Stimulated activated CD4-positive, alpha-beta T cell treated with anti-CD3 and anti-CD28 coated beads, Interleukin-1b, Interleukin-23, amount 100 ng/mL, for 4 hours (primary cell): ENCODE data around the gene XRCC6.
"Not testable (repeated sequence)": the region's sequence is repeated elsewhere in the genome, so short reads cannot be mapped to it uniquely, and the experiment has no call there.

Experiments
- DNase-seq, 2 donors: peaks; one replicate each; pipeline ENCODE4 v3.0.0-alpha.2; 2020; ENCODE audit warnings: low read depth in 2 of 2

Gene XRCC6

GRCh38 chr22:41686890-41687289 lies 65.8 kb downstream of the XRCC6 start:
- DNase-seq, result not testable (repeated sequence)

DNA sequence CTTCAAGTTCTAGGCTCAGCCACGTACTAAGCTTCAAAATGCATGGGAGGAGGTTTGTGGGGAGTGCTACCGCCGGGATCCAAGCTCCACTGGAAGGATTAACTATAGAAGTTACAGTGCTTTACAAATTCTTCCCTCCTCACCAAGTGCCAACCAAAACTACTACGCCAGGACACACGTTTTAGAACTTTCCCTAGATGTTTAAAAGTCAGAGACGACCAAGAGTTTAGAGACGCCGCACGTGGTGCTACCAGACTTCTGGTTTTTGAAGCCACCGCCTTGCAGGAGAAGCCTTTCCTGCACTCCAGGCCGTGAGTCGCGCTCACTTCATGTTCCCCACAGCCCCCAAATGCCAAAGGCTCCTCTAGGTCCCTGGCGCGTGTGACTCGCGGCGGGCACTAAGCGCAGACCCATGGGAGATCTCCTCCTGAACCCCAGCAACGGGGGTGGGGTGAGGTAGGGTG lies 66.8 kb downstream of the XRCC6 start:
- no peak for DNase-seq

- DNase-seq, result peak; percentile 83 to 86
These were observed 67.5 kb downstream of the XRCC6 start, which contains the start of gene SNU13 for GRCh38 chr22:41688365-41689211. SNU13 (minus strand) TSS chr22:41688867; CDS start chr22:41688796, 71 bp downstream.

GRCh38 chr22:41690476-41690875 lies 69.4 kb downstream of the XRCC6 start:
- no peak for DNase-seq

DNA sequence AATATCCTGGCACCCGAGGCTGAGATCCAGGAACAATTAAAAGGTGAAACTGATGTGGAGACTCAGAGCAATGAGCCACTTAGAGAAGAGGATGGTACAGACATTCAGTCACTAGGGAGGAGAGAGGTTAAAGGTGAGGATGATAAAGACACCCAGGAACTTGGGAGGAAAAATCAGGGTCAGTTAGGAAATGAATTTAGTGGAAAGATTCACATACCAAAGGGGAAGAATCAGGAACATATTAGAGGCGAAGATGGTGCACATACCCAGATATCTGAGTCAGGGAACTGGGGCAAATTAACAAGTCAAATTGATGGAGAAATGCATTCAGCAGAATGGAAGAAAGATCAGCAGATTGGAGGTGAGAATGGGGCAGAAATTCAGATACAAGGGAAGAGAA lies 74.1 kb downstream of the XRCC6 start:
- DNase-seq, result no peak

- no peak for DNase-seq
These were observed 75.6 kb downstream of the XRCC6 start for GRCh38 chr22:41696703-41697102.

DNA sequence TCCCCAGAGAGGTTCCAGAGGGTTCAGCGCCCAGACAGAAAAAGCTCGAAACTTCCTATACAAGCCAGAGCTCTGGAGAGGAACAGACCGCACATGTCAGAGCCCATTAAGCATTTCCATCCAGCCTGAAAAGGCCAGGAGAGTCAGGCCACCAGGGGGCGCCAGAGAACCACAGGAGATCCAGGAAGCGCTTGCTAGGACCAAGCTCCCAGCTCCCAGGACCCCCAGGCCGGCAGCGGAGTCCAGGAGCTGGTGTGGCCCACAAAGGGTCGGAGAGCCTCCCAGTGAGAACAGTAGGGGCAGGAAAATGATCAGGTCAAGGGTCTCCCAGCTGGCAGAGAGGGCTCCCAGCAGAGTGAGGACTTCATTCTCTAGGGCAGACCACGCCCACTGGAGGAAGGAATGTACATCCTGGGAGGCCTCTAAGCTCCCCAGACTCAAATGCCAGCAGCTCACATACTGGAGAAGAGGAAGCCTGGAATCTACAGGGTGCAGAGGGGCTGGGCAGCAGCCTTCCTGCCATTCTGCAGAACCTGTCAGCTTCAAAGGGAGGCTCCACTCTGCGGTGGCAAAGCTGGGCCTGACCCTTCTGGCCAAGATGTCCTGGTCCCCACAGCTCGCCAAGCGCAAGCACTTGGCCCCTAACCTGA lies 76.2 kb downstream of the XRCC6 start:
- DNase-seq, result peak; percentile 96 to 98

DNA sequence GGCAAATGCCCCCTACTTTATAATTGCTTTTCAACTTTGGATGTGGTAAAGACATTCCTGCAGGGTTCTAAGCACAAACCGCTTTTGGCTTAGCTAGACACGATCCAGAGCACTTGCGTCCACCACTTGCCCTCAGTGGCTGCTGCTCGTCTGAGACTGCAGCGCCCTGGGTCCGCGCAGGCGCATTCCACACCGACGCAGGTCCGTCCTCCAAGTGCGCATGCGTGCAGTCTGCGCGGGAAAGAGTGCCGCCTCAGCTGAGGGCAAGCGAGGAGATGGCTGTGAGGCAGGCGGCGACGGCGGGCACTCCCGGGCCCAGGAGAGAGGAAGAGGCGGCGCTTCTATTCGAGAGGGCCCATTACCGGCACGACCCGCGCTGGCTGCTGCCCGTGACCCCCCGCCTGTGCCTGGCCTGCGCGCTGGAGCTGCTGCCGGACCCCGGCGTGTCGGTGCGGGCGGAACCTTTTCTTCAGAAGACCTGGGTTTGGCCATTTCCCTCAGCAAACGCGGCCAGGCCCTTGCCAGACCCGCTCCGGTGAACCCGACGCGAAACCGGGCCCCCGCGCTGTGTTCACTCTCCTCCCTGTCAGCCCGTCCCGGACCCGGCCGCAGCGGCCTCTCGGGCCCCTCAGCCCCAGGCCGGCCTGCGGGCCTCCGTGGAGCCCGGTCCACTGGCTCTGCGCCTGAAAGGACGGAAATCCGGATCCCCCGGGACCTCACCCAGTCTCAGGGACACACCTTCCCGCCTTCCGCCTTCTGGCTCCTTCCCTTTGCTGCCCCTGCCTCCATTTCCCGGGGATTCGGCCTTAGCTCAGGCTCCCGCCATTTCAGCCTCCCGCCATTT lies 78.4 kb downstream of the XRCC6 start, which contains the start of gene MEI1:
Gene MEI1 (plus strand): TSS at position 240 of the 844 bp plus-strand sequence. CDS start 36 bp downstream, at position 276.
- peak; percentile 89 to 90 for DNase-seq

DNA sequence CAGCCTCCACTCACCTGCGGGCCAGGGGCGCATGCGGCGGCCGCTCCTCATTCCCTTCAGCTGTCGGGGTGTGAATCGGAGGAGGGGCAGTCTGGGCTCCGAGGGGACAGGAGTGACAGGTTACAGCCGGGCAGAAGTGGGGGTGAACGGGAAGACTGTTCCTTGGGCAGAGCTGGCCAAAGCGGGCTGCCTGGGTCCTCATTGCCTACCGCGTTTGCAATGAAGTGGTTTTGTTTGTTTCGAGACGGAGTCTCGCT lies 78.9 kb downstream of the XRCC6 start:
- no peak for DNase-seq

GRCh38 chr22:41702763-41703162 lies 81.7 kb downstream of the XRCC6 start:
- no peak for DNase-seq

DNA sequence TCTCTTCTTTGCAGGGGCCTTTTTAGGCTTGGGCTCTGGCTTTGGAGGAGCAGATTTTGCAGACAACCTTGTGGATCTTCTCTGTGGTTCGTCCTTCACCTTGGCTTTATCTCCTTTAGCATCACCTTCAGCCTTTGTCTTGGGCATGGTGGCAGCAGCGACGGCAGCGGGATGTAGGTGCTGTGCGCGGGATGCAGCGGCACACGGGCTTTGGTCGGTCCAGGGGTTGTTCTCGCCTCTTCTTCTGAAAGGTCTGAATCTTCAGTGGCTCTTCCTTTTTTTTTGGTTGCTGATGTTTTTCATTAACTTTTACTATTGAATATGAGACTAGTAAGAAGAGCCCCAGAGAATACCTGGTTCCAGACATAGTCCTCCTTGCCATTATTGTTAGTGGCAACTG lies 88.2 kb downstream of the XRCC6 start:
- no peak for DNase-seq

DNA sequence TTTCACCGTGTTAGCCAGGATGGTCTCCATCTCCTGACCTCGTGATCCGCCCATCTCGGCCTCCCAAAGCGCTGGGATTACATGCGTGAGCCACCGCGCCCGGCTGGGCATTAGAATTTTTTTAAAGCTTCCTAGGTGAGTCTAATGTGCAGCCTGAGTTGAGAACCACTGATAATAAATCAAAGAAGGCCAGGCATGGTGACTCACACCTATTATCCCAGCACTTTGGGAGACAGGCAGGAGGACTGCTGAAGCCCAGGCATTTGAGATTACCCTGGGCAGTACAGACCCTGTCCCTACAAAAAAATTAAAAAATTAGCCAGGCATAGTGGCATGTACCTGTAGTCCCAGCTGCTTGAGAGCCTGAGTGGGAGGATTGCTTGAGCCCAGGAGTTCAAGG lies 91.9 kb downstream of the XRCC6 start:
- DNase-seq, result no peak
